ENCODE measurements around the gene PRR22.

PRR22 gene

DNA sequence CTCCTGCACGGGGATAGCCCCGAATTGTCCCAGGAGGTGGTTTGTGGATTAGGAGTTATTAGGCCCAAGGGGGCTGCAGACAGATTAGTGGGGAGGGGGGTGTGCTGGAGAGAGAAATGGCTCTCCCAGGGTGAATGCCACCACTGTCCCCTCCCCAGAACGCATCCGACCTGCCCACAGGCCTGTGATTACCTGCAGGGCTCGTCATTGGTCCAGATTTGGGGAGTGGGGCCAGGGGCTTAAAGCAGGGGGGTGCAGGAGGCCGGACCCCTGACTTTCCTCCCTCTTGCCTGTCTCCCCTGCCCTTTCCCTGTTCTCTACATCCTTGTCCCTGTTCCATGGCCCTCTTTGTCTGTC, 21.6 kb upstream of the PRR22 start:
- no peak overlapping the region for H3K4me3 ChIP-seq (ENCODE audit: low read depth, low read length)

DNA sequence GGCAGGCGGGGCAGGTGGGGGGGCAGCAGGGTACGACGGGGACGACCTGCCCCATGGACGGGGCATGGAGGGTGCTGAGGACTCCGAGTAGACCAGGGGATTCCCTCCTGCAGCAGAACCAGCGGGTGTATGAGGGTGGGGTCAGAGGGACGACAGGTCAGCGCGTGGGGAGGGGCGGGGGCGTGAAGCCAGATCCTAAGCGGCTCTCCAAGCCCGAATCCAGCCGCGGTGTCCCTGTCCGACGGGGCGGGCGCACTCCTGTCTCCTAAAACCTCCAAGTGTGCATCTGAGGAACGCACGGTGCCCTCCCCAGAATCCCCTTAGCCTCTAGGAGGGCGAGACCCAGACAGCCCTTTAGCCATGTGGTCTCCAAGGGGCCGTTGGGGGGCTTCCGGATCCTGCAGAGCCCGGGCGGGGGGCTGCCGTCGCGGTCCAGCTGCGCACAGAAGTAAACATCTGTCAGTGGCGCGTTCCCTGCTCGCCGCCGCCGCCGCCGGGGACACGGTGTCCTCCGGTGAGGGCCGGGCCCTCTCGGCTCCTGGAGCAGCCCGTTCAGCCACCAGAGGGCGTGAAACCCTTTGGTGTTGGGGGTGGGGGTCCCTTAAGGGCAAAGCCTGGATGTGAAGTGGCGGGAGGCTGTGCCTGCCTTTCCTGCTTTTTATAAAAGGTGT, 21.1 kb upstream of the PRR22 start:
- peak overlapping the region; percentile 28 for H3K4me3 ChIP-seq (ENCODE audit: low read depth, low read length)
- TF ChIP-seq, protein P1, sequence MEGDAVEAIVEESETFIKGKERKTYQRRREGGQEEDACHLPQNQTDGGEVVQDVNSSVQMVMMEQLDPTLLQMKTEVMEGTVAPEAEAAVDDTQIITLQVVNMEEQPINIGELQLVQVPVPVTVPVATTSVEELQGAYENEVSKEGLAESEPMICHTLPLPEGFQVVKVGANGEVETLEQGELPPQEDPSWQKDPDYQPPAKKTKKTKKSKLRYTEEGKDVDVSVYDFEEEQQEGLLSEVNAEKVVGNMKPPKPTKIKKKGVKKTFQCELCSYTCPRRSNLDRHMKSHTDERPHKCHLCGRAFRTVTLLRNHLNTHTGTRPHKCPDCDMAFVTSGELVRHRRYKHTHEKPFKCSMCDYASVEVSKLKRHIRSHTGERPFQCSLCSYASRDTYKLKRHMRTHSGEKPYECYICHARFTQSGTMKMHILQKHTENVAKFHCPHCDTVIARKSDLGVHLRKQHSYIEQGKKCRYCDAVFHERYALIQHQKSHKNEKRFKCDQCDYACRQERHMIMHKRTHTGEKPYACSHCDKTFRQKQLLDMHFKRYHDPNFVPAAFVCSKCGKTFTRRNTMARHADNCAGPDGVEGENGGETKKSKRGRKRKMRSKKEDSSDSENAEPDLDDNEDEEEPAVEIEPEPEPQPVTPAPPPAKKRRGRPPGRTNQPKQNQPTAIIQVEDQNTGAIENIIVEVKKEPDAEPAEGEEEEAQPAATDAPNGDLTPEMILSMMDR (conservative IDR thresholded peaks at IDR 0.05; ENCODE audit: low read depth, low read length), result peak; percentile 79
- peak; percentile 55 for DNase-seq (ENCODE audit: low read depth)

More for the DNA sequence above, 21.6 kb upstream of the PRR22 start:
- TF ChIP-seq, protein P1 (conservative IDR thresholded peaks at IDR 0.05; ENCODE audit: low read depth, low read length), result no peak
- DNase-seq (ENCODE audit: low read depth), result no peak

DNA sequence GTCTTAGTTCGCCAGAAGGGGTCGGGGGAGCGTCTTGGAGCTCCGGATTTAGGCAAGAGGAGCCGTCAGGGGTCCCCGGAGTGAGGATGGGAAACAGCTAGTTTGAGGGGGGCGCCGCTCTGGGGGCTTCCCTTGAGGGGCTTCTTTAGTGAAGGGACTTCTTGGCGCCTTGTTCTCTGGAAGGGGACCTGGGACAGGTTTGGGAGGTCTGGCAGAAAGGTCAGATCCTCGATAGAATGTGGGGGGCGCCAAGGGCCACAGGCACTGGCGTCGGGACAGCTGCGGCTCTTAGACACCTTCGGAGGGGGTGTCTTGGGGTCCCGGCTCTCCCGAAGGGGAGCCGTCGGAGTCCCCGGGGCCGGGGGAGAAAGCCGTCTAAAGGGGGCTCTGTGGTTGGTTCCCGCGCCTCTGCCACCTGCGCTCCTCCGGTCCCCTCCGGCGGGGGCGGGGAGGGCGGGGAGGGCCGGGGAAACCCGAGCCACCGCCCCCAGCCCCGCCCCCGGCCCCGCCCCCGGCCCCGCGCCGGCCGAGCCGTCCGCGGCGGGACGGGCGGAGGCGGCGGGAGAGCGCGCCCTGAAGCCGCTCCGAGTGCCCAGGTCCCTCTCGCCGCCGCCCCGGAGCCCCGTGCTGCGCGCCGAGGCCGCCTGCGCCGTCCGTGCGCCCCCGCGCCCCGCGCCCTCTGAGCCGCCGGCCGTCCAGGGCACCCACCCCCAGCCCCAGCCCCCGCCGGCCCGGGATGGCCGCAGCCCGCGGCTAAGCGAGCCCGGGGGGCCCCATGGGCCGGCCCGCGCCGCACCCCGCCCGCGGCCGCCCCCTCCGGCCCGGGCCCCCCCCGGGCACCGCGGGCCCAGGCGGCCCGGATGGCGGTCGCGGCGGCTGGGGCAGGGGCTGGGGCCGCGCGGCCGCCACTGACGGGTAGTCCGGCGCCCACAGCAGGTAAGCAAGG, 20.2 kb upstream of the PRR22 start, which contains the start of gene NRTN:
TSS of gene NRTN (plus strand) at position 552 of the 946 bp plus-strand sequence. CDS start 19,099 bp downstream, outside the sequence.
- no peak for DNase-seq (ENCODE audit: low read depth)
- H3K4me3 ChIP-seq (ENCODE audit: low read depth, low read length), result peak within 1 kb of the TSS; percentile 44
- TF ChIP-seq, protein P1 (conservative IDR thresholded peaks at IDR 0.05; ENCODE audit: low read depth, low read length), result no peak

DNA sequence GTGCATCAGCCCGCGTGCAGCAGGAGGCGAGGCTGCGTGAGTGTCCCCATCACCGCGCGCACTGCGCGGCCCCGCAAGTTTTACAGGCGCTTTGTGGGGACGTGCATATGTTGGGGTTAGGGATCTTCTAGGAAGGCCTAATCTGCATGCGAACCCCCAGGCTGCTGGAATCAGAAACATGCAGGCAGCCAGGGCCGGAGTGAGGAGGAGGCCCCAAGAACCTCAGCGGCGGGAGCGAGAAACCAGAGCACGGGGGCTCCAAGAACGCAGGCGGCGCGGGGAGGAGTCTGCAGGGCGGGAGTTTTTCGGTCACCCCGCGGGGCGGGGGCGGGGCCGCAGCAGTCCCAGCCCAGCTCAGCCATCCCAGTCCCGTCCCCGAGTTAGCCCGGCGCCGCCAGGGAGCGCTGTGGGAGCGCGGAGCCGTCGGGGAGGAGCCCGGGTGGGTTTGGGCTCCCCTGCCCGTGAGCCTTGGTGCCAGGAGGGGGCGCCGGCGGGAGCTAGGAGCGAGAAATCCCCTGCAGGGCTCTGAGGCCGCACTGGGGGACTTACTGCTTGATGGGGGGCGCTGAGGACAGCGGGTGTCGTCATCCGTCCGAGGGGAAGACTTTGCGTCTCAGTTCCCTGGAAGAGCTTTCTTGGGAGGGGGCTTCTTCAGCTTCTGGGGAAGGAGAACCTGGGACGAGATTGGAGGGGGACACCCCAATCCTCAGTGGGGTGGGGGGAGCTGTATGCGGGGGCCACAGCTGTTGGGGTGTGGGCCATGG, 19.4 kb upstream of the PRR22 start:
- DNase-seq (ENCODE audit: low read depth), result peak; percentile 91
- peak overlapping the region; percentile 44 for H3K4me3 ChIP-seq (ENCODE audit: low read depth, low read length)
- TF ChIP-seq, protein P1 (conservative IDR thresholded peaks at IDR 0.05; ENCODE audit: low read depth, low read length), result peak; percentile 86

DNA sequence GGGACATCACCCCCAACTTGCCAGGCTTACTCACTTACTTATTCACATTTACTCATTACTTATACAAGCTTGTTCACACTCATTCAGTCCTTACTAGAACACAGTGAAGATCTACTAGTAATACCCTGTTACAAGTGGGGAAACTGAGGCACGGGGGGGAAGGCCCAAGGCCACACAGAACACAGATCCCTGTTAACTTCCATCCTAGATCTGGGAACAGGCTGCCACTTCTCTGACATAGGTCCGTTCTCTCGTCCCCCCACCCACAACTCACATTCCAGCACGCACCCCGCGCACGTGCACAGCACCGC, 18.9 kb upstream of the PRR22 start:
- TF ChIP-seq, protein P1 (conservative IDR thresholded peaks at IDR 0.05; ENCODE audit: low read depth, low read length), result no peak
- peak overlapping the region; percentile 44 for H3K4me3 ChIP-seq (ENCODE audit: low read depth, low read length)
- no peak for DNase-seq (ENCODE audit: low read depth)

DNA sequence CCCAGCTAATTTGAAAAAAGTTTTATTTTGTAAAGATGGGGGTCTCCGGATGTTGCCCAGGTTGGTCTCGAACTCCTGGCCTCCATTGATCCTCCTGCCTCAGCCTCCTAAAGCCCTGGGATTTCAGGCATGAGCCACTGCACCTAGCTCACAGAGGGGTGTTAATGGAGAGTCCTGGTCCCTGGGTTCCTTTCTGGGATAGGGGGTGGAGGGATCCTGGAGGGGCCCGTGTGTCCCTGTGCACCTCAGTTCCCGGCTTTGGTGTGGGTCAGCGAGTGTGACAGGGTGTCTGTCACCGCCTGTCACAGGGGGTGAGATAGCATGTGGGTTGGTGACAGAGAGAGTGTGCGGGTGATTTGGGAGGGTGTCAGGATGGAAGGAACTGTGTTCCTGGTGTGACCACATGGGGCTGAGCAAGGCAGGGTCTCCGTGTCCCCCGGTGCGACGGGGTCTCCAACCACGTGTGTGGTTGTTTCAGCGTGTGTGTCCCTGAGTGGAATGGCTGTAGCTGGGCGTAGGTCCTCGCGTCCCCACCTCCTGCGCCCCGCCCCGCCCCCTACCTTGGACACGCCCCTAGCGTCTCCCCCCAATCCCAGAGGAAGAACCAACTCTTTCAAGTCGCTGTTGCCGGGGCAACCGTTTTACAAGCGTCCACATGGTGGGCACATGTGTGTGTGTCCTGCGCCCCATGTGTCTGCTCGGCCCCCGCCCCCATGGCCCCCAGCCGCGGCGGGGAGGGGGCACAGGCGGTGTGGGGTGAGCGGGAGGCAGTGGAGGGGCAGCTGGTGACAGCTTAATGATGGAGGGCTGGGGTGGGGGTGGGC, 17.5 kb upstream of the PRR22 start:
- H3K4me3 ChIP-seq (ENCODE audit: low read depth, low read length), result no peak overlapping the region
- peak; percentile 44 for DNase-seq (ENCODE audit: low read depth)
- TF ChIP-seq, protein P1 (conservative IDR thresholded peaks at IDR 0.05; ENCODE audit: low read depth, low read length), result no peak
